AG20443 (cell line): ENCODE data around the gene KCNMA1.

Source experiments
- DNase-seq: peaks from one replicate; pipeline ENCODE4 v3.0.0; 2012; ENCODE audit warnings: low spot score, mixed read lengths

KCNMA1 gene

DNA sequence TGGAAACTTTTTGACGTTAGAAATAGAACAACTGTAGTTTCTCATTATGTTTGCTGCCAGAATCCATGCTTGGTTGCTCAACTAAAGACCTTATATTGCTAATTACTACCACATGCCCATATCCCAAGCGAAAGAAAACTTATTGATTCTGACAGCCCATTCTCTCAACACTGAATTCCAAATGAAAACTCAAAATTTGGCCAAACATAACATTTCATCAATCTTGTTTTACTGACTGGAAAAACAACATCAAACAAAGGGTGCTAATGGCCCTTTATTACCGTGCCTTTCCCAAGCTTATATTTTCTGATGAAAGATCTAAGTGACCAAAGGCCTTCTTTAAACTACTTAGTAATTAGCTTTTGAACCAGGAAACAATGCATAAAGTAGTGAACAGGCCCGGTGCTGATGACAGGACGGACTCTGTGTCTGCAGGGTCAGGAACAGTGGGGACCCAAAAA is 531.8 kb downstream of the KCNMA1 start:
- peak; percentile 47 for DNase-seq

GRCh38 chr10:77104459-77104980 is 533.1 kb downstream of the KCNMA1 start:
- DNase-seq, result peak; percentile 69

- DNase-seq, result no peak
Measured at GRCh38 chr10:77103213-77103612, 534.4 kb downstream of the KCNMA1 start.

DNA sequence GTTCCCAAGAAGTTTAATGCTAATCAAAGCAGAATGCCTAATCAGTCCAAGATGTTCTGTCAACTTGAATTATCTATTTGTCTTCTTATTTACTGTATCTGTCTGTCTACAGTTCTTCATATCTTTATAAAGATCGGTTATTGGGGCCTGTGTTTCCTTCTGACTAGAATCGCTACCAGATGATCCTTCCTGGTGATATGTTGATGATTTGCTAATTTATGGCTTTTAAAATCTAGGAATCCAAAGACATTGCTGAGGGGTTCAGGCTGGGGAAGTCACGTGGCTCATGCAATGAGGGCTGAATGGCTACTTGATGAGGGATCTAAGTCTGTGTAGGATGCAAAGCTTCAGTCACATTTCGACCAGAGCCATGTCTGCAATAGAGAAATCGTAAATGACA is 536.3 kb downstream of the KCNMA1 start:
- DNase-seq, result no peak

- no peak for DNase-seq
Measured at GRCh38 chr10:77099136-77099535, 538.5 kb downstream of the KCNMA1 start.

DNA sequence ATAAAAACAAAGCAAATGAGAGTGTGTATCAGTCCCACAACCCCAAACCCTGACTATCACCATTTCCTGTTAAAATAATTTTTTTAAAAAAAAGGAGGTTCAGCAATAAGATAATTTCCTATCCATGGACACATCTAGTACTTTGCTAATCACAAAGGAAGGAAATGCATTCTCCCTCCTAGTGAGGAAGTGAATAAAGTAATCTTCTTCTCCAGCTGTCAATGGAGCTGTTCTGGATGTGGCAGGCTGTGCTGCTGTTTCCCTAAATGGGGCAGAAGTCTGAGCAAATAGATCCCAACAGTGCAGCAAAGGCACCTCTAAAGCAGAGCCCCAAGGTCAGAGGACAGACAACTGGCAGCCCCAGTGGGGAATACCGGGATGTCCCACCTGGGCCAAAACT is 540.0 kb downstream of the KCNMA1 start:
- no peak for DNase-seq

DNA sequence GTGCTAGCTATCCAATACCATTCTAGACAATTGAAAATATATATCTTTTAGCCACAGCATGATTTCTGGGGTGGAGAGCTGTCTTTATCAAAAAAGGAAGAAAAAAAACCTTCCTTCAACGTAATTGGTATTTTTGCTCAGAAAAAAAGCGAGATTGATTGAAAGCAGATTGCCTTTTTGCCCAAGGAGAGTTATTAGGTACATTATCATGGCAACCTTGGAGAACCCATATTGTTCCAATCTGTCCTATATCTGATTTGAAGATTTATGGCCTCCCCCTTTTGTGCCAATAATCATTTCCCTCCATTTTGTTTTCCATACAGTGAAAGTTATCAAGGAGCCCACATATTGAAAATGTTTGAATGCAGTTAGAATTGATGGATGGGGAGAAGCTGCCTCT is 544.5 kb downstream of the KCNMA1 start:
- no peak for DNase-seq

GRCh38 chr10:77091597-77092165 is 545.9 kb downstream of the KCNMA1 start:
- no peak for DNase-seq

GRCh38 chr10:77090381-77091356 is 546.9 kb downstream of the KCNMA1 start:
- DNase-seq, result no peak

GRCh38 chr10:77087366-77087765 is 550.2 kb downstream of the KCNMA1 start:
- no peak for DNase-seq

GRCh38 chr10:77086081-77086480 is 551.5 kb downstream of the KCNMA1 start:
- no peak for DNase-seq

DNA sequence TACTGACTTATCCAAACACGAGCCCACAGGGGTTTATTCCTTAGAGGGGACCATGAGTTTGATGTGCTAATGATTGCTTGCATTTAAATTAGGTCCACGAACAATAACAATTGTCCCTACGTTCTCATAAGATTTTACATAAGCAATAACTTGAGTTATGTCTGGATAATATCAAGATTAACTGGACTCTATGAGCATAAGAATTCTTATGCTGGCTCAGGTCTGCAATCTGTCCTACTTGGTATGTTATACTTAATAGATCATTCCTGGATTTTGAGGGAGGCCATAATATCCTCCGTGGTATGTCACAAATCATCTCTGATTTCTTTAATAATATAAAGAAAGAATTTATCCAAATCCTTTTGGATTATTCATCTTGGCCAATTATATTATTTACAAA is 552.3 kb downstream of the KCNMA1 start:
- no peak for DNase-seq

- no peak for DNase-seq
Measured at GRCh38 chr10:77084431-77085144, 553.0 kb downstream of the KCNMA1 start.

- DNase-seq, result no peak
Measured at GRCh38 chr10:77082601-77083252, 554.9 kb downstream of the KCNMA1 start.

DNA sequence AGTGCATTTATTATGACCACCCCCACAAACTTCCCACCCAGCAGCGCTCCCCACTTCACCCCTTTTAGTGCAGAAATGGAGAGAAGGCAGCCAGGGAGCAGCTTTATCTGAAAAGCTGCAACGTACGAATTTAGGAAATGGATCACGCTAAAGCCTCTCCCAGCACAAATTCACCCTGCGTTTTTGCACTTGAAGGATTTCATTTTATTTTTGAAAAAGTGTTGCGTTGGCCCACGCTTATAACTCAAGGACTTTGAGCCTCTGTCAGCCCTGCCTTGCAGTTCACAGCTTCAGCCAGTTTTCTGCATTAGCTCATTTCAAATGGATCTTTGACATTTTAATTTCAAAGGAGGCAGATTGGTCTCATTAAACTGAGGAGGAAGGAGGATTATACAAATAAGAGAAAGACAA is 556.1 kb downstream of the KCNMA1 start:
- no peak for DNase-seq

GRCh38 chr10:77080361-77081027 is 557.1 kb downstream of the KCNMA1 start:
- no peak for DNase-seq

- no peak for DNase-seq
Measured at GRCh38 chr10:77079592-77080300, 557.9 kb downstream of the KCNMA1 start.

- no peak for DNase-seq
Measured at GRCh38 chr10:77077316-77077945, 560.2 kb downstream of the KCNMA1 start.

DNA sequence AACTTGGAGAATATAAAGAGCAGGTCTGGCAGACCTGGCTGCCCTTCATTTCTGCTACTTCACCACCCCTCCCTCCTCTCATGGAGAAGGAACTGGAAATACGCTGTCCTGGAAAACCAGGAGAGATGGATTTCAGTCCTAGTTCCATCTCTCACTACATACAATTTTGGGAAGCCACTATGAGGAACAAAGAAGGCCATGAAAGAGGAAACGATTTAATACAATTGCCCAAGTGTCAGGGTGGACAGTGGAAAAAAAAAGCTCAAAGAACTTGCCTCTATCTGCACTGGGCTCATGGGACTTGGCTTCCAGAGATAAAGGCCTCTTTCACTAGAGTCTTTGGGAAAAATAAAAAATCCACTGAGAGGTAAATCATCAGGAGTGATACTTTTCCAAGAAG is 561.7 kb downstream of the KCNMA1 start:
- no peak for DNase-seq

- DNase-seq, result no peak
Measured at GRCh38 chr10:77074104-77074624, 563.4 kb downstream of the KCNMA1 start.
